CD4-positive, alpha-beta T cell treated with Interleukin-17A for 4 hours (primary cell): Measurements from ENCODE around the gene FGF5.
A peak's percentile ranks its signal among the peaks of the same experiment; 100 is the strongest.
"Not testable (repeated sequence)": the region's sequence is repeated elsewhere in the genome, so short reads cannot be mapped to it uniquely, and the experiment has no call there.

Experiments
- DNase-seq: peaks from one replicate; pipeline ENCODE4 v3.0.0-alpha.2; 2020; ENCODE audit warnings: mixed read lengths

The FGF5 gene

GRCh38 chr4:80302616-80303223, 36.3 kb downstream of the FGF5 start:
- no peak for DNase-seq

DNA sequence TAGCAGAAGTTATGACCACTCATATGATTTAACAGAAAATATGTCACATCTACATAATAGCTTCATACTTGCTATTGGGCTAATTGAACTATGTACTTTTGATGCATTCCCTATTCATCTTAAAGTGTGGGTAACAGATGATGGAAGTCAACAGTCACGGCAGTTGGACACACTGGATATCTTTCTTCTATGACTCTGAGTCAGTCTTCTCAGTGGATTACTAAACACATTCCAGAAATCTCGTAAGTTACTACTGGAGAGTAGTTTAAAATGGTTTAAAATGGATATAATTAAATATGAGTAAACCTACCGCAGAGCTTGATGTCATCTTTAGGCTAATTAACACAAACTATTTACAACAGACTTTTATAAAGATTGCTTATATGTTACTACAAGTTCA, 39.0 kb downstream of the FGF5 start:
- no peak for DNase-seq

DNA sequence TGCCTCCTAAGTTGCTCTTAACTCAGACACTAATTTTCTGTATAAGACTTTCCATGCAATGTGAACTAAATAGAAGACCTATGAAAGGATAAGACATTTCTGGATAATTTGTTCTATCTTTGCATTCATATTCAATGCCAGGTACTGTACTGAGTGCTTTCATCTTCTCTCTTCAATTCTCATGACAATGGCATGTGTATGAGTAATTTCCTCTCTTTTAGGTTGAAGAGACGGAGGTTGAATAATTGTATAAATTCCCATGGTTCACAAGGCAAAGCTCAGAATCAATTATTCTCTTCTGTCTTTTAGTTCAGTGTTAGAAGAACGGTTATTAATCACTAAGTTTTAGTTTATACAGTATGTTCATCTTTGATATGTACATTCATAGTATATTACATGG, 39.8 kb downstream of the FGF5 start:
- no peak for DNase-seq

GRCh38 chr4:80307183-80307735, 40.8 kb downstream of the FGF5 start:
- no peak for DNase-seq

DNA sequence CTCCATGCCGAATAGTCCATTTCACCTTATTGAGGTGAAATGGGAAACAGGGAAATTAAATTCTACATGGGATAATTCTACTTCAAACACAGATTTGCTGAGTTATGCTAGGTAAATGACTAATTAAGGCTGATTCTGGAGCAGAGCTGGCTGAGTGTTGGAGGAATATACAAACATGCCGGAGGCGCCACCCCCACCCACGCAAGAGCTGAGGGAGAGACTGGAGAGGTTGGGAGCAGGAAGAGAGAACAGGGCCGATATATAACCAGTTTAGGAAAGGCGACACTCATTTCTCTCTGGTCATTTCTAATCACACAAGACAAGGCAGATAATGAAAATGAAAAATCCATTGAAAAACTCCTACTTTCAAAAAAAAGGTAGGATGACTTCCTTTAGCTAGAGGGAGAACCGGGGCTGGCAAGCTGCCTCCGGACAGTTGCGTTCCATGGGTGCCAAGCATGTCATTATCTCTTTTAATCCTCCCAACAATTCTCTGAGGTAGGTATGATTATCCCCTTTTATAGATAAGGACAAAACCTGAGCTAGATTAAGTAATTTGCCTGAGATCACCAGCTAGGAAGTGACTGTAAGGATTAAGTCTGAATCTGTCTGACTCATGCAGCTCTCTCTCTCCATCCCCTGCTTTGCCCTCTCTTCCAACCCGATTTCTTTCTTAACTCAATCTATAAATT, 41.5 kb downstream of the FGF5 start:
- DNase-seq, result no peak

GRCh38 chr4:80308466-80308822, 42.0 kb downstream of the FGF5 start:
- no peak for DNase-seq

GRCh38 chr4:80309294-80310004, 43.0 kb downstream of the FGF5 start:
- no peak for DNase-seq

GRCh38 chr4:80311130-80311529, 44.7 kb downstream of the FGF5 start:
- no peak for DNase-seq

GRCh38 chr4:80312124-80312523, 45.7 kb downstream of the FGF5 start:
- DNase-seq, result no peak

DNA sequence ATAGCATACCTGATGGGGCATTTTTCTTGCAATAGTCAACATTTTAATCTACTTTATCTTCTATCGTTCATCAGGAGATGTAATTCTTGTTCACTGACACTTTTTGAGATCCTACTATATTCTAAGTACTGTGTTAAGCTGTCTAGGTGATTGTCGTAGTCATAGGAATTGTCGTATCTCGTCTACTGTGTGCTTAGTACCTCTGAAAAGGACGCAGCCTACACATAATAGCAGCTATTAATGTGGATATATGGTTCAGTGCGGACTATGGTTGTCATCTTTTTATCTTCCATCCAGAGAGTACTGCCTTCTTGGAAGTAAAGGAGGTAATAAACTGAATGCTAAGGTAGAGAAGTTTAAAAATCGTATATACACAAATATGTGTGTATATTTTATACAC, 47.2 kb downstream of the FGF5 start:
- no peak for DNase-seq

- not testable (repeated sequence) for DNase-seq
These were observed 49.4 kb downstream of the FGF5 start for GRCh38 chr4:80315848-80316247.

DNA sequence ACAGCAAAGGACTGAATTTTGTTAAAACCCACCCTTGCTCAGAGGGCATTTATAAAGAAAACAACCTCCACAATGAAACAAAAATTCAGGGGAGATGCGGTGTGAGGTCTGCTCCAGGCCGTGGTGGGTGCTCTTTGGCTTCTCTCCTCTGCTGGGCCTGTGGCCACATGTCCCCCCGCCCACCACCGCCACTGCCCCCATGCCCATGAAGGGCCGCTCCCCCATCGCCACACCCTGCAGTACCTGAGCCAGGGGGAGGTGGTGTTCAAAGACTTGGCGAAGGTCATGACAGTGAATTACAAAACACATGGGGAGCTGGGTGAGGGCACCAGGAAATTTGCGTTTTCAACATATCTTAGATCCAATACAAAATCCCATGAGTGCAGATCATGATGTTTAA, 54.9 kb downstream of the FGF5 start:
- no peak for DNase-seq

GRCh38 chr4:80321776-80322175, 55.3 kb downstream of the FGF5 start:
- no peak for DNase-seq

DNA sequence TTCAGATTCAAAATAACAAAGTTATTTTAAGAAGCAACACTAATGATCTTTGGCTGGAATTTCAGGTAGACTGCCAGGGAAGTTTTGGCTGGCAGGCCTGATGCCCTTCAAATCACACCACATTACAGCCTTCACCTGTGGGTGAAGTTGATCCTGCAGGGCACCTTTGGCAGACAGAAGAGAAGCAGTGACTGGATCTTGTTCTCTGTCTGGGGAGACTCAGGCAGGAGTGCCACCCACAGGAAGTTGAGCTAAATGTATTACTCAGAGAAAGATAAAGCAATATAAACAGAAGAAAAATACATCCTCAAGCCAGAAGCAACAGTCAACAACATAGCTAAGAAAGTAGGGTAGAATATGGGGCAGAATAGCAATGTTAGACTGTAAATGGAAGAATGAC, 56.3 kb downstream of the FGF5 start:
- DNase-seq, result peak; percentile 11

- no peak for DNase-seq
These were observed 57.7 kb downstream of the FGF5 start for GRCh38 chr4:80324171-80324570.

DNA sequence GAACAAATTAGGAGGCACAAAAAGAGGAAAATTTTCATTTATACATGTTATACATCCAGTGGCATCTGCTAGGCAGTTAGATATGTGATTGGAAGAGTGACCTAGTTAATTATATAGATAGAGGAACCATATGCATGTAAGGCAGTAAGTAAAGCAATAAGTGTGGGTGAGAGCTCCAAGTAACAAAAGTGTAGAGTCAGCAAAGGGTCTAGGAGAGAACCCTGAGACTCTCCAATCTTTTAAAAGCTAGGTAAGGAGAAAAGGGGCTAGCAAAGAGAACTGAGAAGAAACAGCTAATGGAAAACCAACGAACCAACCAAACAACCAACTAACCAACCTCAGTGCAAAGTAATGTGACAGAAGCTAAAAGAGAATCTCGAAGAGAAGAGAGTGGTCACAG, 65.2 kb downstream of the FGF5 start:
- no peak for DNase-seq

- no peak for DNase-seq
These were observed 66.7 kb downstream of the FGF5 start for GRCh38 chr4:80333121-80333520.

- DNase-seq, result no peak
These were observed 68.1 kb downstream of the FGF5 start for GRCh38 chr4:80334568-80334967.

GRCh38 chr4:80335226-80335553, 68.7 kb downstream of the FGF5 start:
- no peak for DNase-seq

- DNase-seq, result peak; percentile 73
These were observed 69.3 kb downstream of the FGF5 start, which contains the start of gene CFAP299 for GRCh38 chr4:80335554-80336358. TSS of gene CFAP299 (plus strand) at chr4:80335730.

DNA sequence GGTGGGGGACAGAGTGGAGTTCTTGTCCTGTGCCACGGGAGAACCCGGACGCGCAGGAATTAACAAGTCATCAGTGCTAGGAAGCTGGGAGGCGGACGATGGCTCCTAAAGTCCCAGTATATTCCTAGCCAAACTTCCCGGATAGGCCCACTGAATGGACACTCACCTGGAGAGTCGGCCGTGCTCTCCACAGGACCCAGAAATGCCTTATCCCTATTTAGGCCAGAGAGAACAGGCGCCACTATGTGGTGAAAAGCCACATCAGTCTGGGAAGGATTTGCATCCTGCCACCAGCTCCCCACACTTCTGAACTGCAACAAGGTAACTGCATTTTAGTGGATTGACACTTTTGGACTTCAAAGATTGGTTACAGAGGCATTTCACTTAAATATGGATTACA, 70.1 kb downstream of the FGF5 start:
- DNase-seq, result no peak

- DNase-seq, result no peak
These were observed 73.6 kb downstream of the FGF5 start for GRCh38 chr4:80340036-80340435.
